ENCODE measurements around the gene SNAP47.
"Not testable (repeated sequence)": the region's sequence is repeated elsewhere in the genome, so short reads cannot be mapped to it uniquely, and the experiment has no call there.

SNAP47 gene, protein sequence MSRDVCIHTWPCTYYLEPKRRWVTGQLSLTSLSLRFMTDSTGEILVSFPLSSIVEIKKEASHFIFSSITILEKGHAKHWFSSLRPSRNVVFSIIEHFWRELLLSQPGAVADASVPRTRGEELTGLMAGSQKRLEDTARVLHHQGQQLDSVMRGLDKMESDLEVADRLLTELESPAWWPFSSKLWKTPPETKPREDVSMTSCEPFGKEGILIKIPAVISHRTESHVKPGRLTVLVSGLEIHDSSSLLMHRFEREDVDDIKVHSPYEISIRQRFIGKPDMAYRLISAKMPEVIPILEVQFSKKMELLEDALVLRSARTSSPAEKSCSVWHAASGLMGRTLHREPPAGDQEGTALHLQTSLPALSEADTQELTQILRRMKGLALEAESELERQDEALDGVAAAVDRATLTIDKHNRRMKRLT

DNA sequence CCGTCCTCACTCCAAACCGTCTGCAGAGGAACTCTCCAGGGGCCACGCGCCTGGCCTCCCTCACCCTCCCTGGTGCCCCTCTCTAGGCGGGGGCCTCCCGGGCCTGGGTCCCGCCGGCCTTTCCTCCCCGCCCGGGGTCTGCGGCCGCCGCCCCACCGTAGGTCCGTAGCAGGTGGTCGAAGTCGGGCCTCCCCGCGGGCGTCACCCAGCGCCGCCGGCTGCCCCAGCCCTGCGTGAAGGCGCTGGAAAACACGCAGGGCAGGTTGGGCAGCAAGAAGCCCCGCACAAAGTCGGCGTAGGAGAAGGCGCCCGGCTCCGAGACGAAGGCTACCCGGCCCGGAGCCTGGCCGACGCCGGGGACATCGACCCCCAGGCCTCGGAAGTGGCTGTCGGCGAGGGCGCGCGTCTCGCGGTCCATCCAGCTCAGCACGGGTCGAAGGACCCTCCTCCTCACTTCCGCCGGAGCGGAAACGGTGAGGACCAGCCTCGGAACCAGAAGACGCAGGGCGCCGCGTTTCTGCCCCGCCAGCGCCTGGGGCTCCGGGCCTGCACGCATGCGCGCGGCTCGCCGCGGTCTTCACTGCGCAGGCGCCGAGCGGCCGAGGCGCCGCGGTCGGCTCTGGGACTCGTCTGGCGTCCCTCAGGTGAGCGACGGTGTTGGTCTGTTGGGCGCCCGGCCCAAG lies at the start of gene SNAP47, which contains the start of gene JMJD4:
SNAP47 (plus strand) TSS at position 580 of the 683 bp plus-strand sequence. CDS start 12,302 bp downstream, outside the sequence.
JMJD4 (minus strand) TSS at position 447 of the 683 bp plus-strand sequence; CDS start at position 418, 29 bp downstream.
- DNase-seq (ENCODE audit: low spot score): peak; percentile 89

DNA sequence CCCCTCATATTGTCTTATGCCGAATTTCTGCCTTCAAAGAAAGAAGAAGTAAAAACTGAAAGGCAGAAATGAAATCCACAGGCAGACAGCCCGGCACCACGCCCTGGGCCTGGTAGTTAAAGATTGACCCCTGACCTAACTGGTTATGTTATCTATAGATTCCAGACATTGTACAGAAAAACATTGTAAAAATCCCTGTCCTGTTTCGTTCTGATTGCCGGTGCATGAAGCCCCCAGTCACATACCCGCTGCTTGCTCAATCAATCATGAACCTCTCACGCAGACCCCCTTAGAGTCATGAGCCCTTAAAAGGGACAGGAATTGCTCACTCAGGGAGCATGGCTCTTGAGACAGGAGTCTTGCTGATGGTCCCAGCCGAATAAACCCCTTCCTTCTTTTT lies 49.4 kb upstream of the SNAP47 start:
- DNase-seq (ENCODE audit: low spot score): no peak

DNA sequence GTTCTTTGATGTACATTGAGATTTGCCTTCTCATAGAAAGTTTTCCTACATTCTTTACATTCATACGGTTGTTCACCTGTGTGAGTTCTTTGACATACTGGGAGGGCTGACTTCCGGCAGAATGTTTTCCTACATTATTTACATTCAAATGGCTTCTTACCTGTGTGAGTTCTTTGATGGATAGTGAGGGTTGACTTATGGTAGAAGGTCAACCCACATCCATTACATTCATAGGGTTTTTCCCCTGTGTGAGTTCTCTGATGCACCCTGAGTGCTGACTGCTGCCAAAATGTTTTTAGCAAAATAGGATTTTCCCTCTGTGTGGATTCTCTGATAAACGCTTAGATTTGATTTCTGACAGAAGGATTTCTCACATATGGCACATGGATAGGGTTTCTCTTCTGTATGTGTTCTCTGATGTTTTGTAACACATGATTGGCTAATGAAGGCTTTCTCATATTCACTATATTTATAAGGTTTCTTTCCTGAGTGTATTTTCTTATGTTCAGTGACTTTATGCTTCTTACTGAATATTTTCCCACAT lies 37.8 kb upstream of the SNAP47 start:
- no peak for DNase-seq (ENCODE audit: low spot score)

DNA sequence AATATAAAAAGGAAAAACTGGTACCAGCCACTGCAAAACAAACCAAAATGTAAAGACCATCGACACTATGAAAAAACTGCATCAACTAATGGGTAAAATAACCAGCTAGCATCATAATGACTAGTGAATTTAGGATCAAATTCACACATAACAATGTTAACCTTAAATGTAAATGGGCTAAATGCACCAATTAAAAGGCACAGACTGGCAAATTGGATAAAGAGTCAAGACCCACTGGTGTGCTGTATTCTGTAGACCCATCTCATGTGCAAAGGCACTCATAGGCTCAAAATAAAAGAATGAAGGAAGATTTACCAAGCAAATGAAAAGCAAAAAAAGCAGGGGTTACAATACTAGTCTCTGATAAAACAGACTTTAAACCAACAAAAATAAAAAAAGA lies 33.6 kb upstream of the SNAP47 start:
- not testable (repeated sequence) for DNase-seq (ENCODE audit: low spot score)

DNA sequence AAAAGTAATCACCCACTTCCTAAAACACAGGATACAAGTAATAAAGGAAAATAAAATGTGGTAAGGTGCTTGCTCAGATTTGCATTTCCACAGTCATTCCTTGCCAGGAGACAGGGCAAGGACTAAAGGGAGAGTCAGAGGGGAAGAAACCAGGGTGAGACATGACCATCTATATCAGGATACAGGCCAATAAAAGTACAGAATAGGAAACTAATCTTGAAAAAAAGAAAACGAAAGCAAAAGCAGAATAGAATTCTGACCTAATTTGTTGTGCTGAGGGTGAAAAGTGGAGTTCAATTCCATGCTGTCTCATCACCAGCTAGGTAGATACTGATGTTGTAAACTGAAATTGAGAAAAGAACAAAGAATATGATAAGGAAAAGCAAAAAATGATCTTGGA lies 27.4 kb upstream of the SNAP47 start:
- DNase-seq (ENCODE audit: low spot score): no peak

DNA sequence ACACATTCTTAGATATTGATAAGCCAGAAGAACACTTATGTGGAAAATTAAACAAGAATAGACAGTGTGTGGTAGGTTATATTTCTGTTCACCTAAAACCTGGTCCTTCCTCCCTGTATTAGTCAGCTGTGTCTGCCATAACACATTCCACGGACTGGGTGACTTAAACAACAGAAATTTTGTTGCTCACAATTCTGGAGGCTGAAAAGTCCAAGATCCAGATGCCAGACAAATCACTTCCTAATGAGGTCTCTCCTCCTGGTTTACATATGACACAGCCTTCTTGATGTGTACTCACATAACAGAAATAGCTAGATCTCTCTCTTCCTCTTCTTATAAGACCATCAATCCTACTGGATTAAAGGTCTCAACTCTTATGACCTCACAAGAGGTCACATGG lies 25.8 kb upstream of the SNAP47 start:
- no peak for DNase-seq (ENCODE audit: low spot score)

DNA sequence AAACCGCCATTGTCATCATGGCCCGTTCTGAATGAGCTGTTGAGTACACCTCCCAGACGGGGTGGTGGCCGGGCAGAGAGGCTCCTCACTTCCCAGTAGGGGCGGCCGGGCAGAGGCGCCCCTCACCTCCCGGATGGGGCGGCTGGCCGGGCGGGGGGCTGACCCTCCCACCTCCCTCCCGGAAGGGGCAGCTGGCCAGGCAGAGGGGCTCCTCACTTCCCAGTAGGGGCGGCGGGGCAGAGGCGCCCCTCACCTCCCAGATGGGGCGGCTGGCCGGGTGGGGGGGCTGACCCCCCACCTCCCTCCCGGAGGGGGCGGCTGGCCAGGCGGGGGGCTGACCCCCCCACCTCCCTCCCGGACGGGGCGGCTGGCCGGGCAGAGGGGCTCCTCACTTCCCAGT lies 24.8 kb upstream of the SNAP47 start:
- not testable (repeated sequence) for DNase-seq (ENCODE audit: low spot score)

DNA sequence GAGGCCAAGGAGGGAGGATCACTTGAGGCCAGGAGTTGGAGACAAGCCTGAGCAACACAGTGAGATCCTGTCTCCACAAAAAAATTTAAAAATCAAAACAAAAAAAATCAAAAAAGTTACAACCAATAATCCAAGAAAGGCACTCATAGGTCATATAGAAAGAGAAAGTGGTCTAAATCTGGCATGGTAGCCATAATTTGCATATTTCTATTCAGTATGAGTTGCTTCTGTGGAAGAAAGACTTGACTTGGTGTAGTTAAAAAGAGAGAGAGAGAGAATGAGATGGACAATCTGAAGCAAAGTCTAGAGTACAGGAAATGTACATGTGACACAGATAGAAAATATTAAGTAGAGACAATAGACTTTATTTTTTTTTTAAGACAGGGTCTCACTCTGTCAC lies 22.6 kb upstream of the SNAP47 start:
- no peak for DNase-seq (ENCODE audit: low spot score)

DNA sequence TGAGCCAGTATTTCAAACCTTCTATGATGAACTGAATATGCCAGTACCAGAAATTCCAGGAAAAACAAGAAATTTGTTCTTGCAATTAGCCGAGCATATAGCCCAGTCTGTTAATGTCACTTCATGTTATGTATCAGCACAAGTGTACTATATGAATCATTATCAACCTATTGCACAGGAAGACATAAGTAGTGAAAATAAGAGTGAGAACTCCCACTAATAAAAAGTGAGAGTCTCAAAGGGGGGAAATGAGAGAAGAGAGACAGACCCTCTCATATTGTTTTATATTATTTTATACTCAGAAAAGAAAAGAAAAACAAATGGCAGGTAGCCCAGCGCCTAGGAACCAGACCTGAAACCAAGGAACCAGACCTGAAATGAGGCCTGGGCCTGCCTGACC lies 16.3 kb upstream of the SNAP47 start:
- no peak for DNase-seq (ENCODE audit: low spot score)

DNA sequence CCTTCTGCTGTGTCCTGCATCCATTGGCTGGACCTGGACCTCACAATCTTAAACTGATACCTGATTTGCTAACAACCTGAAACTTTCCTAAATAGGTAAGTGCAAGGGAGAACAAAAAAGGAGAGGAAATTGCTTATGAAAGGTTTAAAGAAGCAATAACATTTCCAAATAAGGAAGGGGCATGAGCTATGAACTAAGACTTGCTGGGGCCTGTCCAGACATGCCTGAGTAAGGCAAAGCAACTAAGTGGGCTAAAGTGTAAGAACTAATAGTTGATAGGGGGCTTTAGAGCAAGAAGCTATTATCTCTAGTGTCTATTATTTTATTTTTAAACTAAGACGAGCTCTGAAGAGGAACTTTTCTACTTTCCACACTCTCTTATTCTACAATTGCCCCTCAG lies 11.8 kb upstream of the SNAP47 start:
- no peak for DNase-seq (ENCODE audit: low spot score)

DNA sequence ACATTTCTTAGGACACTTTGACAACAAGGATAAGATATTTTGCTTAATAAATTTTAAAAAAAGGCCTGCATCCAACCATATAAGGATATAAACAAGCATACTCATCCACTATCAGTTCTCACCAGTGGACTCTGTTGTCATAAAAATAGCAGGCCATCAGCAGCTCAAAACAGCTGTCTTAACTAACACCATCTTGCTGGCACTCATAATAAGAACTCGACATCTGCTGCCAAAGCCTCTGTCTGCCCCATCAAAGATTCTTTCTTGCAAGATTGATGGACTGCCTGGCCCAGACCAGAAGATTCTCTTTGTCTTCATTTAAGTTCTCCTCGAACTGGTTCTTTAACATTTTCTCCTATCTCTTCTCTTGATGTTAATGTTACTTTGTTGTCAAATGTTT lies 10.2 kb upstream of the SNAP47 start:
- DNase-seq (ENCODE audit: low spot score): no peak

DNA sequence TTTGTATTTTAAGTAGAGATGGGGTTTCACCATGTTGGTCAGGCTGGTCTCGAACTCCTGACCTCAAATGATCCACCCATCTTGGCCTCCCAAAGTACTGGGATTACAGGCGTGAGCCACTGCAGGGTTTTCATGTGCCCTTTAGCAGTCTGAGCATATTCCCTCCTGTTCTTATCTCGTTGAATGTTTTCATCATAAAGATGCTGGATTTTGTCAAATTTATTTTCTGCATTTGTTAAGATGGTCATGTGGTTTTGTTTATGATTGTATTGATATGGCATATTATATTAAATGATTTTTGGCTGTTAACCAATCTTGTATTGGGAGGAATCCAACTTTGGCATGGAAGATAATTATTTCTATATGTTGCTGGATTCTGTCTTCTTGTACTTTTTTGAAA lies 8.9 kb upstream of the SNAP47 start:
- no peak for DNase-seq (ENCODE audit: low spot score)

DNA sequence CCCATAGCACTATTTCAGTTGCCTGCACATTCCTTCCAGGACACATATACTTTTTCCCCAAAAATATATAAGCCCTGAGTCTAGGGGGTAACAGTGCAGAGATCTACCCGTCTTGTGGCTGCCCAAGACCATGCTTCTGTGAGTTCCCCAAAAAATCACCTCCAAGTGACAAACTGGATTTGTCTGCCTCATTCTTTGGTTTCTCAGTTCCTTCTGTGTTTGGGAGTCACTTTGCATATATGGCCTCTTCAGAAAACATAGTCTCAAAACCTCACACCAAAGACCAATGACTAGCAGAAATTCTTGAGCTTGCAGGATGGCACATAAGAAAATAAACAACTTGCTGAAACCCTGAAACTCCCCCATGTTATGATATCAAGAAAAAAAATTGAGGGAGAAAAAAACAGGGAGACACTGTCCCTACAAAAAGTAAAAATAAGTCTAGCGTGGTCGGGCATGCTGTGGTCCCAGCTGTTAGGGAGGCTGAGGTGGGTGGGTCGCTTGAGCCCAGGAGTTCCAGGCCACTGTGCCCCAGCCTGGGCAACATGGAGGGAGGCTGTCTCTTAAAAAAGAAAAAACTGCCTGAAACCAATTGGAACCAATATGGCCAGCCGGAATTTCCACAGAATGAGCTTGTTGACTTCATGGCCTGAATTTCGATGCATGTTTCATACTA lies 8.2 kb upstream of the SNAP47 start:
- DNase-seq (ENCODE audit: low spot score): no peak

DNA sequence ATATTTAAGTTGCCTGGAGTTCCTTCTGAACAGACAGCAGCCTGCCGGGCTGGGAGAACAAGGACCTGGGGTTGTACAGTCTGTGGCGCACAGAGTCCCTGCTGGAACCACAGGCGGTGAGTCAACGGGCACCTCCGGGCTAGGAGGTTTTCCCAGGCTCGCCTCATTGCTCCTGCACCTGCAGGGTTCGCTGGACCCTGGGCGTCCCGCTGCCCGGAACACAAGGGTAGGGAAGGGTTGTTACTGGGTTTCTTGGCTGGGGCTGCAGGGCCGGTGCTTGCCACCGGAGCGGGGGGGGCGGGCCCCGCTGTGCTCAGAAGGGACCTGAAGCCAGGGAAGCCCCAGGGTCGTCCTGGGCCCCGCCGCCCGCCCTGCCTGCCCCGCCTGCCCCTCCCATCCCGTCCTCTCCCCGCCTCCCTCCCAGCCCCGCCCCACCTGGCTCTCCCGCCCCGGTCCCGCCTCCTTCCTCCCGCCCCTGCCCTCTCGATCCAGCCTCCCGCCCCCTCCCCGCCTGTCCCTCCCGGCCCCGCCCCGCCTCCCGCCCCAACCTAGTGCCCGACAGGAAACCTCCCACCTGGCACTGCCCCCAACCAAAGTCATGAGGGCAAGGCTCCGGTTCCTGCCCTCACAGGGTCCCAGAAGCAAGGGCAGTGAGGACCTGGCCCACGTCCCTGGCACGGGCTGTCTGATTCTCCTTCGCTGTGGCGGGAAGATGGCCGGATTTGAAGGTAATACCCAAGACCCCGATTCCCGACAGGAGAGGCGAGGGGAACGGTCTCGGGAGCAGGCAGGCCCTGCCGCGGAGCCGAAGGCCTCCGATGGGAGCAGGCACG lies 7.0 kb upstream of the SNAP47 start:
- peak; percentile 9 for DNase-seq (ENCODE audit: low spot score)

DNA sequence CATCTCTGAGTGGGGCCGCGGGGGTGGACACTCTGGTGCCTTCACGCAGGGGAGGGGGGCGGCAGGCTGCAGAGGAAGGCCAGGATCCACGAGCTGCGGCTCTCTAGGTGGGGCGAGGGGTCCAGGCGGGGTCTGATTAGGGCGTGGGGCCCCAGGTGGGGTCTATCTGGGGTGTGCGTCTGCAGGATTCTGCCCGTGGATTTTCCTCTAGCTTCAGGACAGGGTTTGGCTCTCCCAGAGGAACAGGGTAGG lies 6.4 kb upstream of the SNAP47 start:
- DNase-seq (ENCODE audit: low spot score): no peak

DNA sequence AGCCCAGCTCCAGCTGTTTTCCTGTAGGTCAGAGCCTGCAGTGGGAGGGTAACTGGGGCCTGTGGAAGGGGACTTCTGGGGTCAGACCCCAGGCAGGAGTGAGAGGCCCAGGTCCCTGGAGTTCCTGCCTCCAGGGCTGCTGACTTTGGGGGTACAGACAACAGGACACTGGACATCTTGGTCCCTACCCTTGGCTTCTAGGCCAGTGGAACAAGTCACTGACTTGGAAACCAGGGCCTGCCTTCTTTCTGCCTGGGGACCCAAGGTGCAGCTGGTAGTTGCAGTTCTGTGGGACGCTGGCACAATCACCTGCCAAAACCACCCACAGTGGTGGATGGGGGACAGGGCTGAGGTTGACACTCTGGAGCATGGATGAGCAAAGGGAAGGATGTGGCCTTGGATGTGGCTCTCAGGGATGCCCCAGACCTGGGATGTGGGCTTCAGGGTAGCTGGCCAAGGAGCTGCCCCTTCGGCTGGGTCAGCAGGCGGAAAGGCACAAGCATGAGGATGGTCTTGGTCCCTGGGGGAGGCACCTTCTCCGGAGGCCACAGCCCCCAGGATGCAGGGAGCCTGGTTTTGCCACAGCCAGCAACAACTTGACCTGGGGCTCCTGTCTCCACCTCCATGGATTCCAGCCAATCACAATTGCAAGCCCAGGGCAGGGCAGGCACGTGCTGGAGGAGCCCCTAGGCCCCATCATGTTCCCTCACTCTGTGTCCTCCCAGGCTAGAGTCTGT lies 5.9 kb upstream of the SNAP47 start:
- no peak for DNase-seq (ENCODE audit: low spot score)

DNA sequence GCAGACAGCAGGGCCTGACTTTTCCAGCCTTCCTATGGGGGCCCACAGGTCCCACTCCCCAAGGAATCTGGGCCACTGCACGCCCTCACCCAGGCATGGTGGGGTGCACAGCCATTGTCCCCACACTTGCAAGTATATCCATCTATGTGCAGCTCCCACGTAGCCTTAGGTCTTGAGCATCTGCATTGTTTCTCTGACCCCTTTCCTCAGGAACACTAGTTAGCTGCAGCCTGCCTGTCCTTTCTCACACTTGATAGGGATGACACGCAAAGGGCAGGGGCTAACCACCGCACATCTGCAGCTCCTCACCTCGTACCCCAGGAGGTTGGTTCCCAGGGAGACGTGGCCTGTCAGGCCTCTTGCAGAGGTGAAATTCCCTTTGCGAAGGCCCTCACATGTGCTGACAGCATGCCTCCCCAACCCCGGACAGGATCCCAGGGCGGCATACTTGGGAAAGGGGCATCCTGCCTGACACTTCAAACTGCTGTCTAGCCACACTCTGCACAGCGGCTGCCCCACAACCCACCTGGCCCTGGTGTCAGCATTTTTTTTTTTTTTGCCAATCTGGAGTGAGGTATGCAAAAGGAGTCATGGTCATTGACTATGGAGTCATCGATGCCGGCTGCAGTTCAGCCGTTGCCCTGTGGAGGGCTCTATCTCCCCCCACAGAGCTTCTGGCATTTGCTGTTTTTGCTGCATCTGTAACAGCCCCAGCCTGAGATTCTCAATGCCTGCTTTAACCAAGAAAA lies 5.2 kb upstream of the SNAP47 start:
- no peak for DNase-seq (ENCODE audit: low spot score)

DNA sequence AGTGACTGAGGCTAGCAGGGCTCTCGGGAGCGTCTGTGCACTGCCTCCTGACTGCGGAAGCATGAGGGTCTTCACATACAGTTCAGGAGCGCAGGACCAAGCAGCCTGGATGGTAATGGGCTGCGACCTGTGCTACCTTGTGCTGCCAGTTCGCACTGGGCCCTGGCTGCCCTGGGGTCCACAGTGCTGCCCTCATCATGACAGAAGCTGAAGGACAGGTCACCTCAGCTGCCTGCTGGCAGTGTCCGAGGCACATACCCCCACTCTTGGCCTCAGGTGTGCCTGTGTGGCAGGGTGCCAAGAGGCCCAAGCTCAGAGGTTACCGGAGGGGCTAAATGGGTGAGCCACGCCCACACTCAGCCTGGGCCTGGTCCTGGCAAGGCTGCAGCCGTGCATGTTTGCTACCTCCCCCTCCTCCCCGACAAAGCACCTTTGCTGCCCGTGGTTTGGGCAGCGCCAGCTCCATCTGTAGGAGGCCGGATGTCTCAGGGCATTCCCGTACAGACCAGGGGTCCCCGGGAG lies 4.5 kb upstream of the SNAP47 start:
- no peak for DNase-seq (ENCODE audit: low spot score)

DNA sequence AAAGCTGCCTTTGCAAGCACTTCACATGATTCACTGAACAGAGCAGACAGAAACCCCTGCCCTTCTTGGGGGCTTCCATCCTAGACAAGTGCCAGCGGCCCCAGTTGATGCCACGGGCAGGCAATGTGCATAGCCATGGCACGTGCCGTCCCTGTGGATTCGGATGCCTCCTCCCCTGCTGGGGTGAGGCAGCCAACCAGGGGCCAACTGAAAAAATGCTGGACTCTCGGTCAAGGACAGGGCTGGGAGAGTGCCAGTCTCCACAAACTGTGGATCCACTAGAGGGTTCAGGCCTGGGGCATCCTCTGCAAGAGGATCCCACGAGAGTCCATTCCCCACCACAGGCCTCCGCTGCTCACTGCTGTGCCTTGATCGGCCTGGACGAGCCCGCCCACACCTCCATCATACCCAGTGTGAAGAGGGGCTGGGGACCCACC lies 4.0 kb upstream of the SNAP47 start:
- DNase-seq (ENCODE audit: low spot score): no peak

All from hematopoietic multipotent progenitor cell treated with erythropoietin and hydrocortisone succinate and interleukin-3 and kit ligand, for 15 days (in vitro differentiated cells).